Activated naive CD8-positive, alpha-beta T cell treated with anti-CD3 and anti-CD28 coated beads, Interleukin-2, amount 50 U/mL, for 16 hours (primary cell): ENCODE results near the gene HYCC1.
A peak's percentile ranks its signal among the peaks of the same experiment; 100 is the strongest.
"Not testable (repeated sequence)": the region's sequence is repeated elsewhere in the genome, so short reads cannot be mapped to it uniquely, and the experiment has no call there.

Source experiments
- DNase-seq: peaks from one replicate; pipeline ENCODE4 v3.0.0-alpha.2; 2020; ENCODE audit warnings: low read depth, low spot score

The HYCC1 gene

DNA sequence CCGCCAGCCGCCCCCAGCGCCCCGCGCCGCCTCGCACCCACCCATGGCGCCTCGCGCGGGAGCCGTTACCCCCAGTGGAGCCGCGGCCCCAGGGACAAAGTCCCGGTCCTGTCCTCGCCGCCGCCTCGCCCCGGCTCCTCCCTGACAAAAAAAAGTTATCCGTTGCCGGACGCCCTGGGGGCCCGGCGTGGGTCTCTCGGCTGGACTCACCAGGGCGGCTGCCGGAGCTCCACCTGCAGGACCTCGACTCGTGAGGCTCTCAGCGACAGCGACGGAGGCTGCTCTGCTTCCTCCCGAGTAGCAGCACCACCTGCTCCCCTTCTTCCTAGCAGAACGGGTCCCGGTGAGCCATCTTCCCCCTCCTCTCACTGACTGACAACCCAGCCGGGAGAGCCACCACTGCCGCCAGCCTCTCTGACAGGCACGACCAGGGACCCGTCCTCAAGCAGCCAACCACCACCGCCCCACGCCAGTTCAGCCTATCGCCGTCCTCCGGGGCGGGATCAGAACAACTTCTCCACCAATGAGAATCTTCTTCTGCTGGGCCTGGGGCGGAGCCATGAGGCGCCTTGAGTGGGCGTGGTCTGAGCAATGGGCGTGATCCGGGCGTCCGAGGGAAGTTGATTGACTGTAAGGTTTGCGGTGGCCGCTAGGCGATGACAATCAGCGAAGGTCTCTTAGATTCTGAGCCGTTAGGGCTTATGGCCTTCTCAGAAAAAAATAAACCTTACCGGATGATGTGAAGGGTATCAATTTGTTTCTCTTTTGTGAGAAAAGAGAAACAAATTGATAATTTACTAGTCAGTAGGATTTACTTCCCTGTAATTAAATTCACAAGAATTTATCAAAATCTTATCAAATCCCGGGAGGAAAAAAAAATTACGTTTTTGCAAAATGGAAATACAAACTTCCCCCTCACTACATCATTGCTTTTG, at the start of gene HYCC1:
HYCC1 (minus strand) TSS at position 416 of the 935 bp plus-strand sequence. CDS start 23,019 bp downstream, outside the sequence.
- peak; percentile 96 for DNase-seq

DNA sequence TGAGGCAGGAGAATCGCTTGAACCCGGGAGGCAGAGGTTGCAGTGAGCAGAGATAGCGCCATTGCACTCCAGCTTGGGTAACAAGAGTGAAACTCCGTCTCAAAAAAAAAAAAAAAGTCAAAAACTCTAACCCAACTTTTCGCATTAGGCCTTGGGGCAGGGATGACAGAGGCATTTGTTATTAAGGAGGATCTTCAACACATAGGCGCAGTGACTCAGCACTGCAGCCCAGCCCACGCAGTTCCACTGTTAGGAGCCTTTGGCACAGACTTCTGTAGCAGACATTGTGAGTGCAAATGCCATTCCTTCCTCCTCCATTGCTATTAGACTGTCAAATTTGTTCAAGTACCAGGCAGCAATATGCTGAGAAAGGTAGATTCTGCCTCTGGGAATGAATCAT, 48.5 kb upstream of the HYCC1 start:
- DNase-seq: no peak

DNA sequence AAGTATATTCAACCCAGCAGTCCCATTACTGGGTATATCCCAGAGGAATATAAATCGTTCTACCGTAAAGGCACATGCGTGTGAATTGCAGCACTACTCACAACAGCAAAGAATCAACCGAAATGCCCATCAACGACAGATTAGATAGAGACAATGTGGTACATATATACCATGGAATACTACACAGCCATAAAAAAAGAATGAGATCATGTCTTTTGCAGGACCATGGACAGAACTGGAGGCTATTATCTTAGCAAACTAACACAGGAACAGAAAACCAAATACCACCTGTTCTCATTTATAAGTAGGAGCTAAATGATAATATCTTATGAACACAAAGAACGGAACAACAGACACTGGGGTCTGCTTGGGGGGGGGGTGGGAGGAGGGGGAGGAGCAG, 47.4 kb upstream of the HYCC1 start:
- DNase-seq: no peak

DNA sequence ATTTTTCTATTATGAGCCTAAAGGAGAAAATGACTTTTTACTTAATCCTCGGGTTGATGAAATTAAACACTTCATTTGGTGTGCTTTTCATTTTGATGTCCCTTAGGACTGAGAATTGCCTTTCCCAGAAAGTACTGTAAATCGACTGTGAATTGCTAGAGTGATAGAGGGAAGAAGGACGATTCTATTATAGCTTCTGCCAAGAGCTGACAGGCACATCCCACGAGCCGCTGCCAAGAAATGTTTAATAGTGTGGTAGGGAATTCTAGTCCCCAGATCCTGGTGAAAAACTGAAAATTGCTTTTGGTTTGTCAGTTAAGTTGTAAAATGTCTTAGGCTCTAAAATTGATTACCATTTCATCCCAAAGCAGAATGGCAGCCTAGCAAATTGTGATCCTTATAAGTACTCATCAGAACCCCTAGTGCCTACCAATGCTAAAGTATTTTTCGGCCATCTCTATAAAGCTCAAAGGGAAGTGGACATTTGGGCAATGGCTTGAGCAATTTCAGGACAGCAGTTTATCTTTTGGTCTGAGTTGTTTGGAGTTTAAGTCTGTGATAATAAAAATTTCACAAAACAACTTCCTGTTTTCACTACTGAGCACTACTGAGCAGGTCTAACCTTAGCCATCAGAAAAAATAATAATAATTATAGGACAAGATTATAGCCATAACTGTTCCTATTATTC, 44.6 kb upstream of the HYCC1 start:
- DNase-seq: no peak

DNA sequence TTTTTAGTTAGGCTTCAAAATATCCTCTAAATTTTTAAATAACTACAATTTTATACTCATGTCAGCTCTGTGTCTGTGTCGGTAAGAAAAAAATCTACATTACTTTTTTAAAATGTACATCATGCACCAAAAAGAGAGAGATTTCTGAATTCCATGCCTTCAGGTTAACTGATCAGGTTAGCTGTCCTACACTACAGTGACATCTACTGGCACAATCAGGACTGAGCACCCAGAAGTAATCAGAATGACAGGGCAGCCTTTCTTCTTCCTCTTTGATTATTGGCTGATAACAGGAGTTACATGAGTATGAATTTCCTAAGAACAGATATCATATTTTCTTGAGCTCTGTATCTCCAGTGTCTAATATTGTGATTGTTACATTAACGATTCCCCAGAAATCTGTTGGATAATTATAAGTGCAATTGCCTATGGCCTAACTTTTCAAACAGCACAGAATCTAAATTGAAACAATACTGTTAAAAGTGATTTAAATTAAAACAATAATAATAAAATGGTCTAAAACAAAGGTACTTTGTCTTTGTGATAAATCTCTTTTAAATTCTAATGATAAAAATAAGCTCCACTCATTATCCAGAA, 41.8 kb upstream of the HYCC1 start:
- DNase-seq: peak; percentile 17

DNA sequence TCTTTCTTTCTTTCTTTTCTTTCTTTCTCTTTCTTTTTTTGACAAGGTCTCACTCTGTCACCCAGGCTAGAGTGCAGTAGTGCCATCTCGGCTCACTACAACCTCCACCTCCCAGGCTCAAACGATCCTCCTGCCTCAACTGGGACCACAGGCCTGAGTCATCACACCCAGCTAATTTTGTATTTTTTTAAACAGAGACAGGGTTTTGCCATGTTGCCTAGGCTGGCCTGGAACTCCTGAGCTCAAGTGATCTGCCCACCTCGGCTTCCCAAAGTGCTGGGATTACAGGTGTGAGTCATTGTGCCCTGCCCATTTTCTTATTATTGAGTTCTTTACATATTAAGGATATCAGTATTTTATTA, 37.2 kb upstream of the HYCC1 start:
- not testable (repeated sequence) for DNase-seq

DNA sequence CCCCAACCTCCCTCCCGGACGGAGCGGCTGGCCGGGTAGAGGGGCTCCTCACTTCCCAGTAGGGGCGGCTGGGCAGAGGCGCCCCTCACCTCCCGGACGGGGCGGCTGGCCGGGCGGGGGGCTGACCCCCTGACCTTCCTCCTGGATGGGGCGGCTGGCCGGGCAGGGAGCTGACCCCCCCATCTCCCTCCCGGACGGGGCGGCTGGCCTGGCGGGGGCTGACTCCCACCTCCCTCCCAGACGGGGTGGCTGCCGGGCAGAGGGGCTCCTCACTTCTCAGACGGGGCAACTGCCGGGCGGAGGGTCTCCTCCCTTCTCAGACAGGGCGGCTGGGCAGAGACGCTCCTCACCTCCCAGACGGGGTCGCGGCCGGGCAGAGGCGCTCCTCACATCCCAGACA, 32.4 kb upstream of the HYCC1 start:
- DNase-seq: not testable (repeated sequence)

DNA sequence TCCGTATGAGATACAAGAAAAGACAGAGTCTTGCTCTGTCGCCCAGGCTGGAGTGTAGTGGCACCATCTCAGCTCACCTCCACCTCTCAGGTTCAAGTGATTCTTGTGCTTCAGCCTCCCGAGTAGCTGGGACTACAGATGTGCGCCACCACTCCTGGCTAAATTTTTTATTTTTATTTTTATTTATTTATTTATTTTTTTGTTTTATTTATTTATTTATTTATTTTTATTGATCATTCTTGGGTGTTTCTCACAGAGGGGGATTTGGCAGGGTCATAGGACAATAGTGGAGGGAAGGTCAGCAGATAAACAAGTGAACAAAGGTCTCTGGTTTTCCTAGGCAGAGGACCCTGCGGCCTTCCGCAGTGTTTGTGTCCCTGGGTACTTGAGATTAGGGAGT, 31.2 kb upstream of the HYCC1 start:
- DNase-seq: not testable (repeated sequence)

DNA sequence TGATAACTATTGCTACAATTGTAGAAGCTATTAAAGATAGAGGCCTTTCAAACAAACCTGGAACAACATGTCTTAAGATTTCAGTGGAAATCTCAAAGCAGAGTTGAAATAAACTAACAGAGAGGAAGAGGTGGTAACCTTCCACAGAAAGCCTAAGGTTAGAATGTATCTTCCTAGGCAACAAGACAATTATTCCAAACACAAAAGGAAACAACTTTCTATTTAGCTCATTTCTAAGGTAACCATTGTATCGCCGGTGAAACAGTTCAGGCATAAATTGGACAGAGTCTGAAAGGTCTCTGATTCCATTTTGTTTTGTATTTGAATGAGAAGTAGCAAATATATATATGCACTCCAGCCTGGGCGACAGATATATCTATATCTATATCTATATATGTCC, 30.7 kb upstream of the HYCC1 start:
- no peak for DNase-seq

DNA sequence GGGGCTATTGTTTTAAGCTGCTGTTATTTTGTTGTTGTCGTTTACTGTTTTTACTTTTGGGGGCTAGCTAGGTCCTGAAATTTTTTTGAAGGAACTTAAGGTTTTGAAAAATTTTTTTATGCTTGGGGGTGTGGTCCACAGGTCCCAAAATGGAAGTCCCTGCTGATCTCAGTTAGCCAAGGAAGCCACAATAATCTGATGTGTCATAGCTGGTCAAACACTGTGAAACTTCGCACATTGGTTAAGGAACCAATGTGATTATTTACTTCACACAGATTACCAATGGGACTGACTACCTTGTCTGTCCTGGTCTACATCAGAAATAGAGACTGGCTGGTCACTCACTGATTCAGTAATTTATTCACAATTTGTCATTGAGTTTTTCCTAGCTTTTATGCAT, 29.5 kb upstream of the HYCC1 start:
- DNase-seq: no peak

DNA sequence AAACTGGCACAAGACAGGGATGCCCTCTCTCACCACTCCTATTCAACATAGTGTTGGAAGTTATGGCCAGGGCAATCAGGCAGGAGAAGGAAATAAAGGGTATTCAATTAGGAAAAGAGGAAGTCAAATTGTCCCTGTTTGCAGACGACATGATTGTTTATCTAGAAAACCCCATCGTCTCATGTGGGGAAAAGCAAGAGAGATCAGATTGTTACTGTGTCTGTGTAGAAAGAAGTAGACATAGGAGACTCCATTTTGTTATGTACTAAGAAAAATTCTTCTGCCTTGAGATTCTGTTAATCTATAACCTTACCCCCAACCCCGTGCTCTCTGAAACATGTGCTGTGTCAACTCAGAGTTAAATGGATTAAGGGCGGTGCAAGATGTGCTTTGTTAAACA, 25.7 kb upstream of the HYCC1 start:
- DNase-seq: not testable (repeated sequence)

DNA sequence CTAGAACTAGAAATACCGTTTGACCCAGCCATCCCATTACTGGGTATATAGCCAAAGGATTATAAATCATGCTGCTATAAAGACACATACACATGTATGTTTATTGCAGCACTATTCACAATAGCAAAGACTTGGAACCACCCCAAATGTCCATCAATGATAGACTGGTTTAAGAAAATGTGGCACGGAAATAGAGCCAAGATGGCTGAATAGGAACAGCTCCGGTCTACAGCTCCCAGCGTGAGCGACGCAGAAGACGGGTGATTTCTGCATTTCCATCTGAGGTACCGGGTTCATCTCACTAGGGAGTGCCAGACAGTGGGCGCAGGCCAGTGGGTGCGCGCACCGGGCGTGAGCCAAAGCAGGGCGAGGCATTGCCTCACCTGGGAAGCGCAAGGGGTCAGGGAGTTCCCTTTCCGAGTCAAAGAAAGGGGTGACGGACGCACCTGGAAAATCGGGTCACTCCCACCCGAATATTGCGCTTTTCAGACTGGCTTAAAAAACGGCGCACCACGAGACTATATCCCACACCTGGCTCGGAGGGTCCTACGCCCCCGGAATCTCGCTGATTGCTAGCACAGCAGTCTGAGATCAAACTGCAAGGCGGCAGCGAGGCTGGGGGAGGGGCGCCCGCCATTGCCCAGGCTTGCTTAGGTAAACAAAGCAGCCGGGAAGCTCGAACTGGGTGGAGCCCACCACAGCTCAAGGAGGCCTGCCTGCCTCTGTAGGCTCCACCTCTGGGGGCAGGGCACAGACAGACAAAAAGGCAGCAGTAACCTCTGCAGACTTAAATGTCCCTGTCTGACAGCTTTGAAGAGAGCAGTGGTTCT, 21.8 kb upstream of the HYCC1 start:
- not testable (repeated sequence) for DNase-seq

DNA sequence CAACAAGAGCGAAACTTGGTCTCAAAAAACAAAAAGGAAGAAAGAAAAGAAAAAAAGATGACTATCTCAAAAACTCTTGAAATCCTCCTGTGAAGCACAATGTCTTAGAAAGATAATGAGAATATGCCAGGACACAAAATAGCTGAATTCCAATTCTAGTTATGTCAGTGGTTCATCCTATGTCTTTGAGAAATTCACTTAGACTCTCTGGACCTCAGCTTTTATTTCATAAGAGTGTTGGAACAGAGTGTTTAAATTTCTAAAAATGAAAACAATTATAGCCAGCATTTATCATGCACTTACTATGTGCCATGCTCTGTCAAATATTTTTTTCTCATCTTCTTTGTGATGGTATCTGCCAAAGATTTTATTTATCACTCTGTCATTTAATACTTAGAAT, 13.3 kb upstream of the HYCC1 start:
- no peak for DNase-seq

DNA sequence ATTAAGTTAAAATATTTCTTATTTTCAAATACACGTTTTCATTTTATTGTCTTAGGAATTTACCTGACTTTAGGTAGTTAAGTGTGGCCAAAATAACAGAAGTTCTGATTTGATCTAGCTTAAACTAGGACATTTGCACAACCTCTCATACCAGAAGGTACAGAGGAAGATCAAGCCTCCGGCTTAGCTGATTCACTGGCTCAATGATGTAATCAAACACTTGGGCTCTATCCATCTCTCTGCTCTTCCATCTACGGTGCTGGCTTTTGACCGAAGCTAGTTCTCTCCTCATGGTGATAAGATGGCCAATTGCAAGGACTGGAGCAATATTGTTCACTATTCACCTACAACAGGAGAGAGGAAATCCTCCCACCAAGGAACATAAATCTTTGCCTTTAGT, 12.2 kb upstream of the HYCC1 start:
- DNase-seq: no peak

DNA sequence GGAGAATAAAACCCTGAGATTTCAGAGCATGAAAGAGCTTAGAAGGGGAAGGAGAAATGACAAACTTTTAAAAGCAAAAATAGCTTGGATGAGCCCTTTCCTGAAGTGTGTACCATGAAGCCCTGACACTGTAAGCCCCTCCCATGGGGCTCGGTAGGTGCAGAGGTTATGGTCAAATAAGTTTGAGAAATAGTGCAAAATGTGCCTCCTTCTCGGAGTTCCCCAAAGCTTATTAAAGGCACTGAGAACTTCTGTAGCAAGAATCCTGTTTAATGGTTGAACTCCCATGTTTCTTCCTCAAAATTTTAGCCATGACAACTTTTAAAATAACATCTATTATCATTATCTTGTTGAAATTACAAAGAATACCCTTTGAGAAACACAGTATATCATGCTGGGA, 10.5 kb upstream of the HYCC1 start:
- no peak for DNase-seq

DNA sequence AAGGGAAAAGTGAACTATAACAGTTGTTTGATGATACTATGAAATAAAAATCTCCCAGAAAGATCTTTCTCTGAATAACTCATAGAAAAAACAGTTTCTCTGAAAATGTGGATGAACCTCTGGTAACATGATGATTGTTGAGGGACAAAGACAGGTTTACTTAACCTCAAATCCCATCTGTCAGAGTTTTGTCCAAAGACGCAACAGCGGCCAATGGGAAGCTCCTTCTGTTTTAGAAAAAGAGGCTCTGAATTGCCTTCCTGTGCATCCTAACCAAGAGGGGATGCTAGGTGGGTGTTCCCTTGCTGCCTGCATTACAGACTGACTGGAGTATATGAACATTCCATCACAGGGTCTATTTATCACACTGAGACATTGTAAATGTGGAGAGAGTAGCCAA, 8.9 kb upstream of the HYCC1 start:
- no peak for DNase-seq

DNA sequence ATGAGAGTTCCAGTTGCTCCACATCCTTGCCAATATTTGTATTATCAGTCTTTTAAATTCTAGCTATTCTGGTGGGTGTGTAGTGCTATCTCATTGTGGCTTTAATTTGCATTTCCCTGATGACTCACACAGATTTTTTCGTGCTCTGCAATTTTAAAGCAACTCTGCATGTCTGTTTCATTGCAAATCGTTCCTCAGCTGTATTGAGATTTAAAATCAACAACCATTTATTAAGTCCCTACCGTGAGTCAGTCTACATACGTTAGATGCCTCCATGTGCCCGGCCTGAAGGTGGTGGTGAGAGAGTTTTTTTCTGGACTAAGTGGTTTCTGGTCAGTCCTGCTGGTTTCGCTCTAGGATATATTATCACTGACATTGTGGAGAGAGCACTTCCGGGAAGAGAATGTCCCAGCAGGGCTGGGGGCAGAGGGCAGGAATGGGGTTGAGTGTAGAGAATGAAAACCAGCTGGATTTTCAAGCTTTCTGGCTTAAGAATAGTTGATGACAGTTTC, 8.4 kb upstream of the HYCC1 start:
- no peak for DNase-seq

DNA sequence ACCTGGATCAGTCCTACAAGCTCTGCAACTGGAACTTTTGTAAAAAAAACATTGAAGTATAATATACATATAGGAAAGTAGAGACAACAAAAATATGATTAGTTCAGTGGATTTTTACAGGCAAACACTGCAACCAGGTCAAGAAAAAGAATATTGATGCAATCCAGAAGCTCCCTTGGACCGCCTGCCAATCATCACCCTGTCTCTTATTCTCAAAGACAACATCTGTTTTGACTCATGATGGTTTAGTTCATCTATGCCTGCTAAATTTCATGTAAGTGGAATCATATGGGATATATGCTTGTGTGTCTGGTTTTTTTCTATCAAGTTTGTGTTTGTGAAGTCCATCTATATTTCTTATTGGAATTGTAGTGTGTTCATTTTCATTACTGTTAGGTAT, 7.7 kb upstream of the HYCC1 start:
- no peak for DNase-seq

DNA sequence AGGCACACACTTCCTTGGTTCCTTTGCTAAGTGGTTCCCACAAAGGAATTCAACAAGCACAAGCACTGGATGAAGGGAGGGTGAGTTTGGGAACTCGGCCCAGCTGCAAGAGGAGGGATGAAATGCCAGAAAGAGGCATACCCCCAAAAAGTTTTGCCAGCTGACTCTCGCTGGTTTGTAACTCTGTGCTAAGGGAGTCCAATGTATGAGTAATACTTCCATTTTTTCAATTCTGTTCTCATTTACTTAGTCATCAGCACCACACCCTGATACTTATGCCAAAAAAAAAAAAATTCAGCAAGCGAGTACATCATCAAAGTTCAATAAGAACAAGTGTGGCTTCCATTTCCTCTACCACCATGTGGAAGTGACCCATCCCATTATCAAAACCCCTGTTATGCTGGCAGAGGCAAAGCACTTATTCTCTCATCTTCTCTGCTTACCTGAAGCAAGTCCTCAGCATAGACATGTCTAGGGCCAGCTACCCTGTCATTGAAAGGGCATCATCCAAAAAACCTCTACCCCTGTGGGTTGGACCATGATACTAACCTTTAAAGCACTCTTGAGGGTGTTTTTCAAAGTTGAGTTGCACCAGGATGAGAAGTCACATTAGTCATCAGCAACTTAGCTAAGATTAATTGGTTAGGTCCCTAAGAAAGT, 6.9 kb upstream of the HYCC1 start:
- DNase-seq: no peak

DNA sequence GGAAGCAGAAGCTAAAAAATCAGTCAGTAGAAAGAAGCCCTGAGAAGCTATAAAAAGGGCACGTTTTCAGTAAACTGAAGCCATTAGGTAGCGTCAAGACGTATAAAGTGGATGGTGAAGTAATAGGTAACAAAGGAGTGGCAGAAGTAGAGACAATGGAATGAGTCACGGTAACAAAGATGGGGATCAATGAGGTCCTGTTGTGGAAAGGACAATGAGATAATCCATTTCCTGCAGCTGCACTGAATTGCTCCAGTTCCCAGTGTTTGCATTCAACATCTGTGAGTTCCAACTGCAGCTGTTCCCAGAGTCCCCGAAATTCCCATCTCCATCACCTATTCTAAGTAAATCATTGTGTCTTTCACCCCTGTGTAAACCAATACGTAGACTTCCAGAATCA, 4.8 kb upstream of the HYCC1 start:
- no peak for DNase-seq

DNA sequence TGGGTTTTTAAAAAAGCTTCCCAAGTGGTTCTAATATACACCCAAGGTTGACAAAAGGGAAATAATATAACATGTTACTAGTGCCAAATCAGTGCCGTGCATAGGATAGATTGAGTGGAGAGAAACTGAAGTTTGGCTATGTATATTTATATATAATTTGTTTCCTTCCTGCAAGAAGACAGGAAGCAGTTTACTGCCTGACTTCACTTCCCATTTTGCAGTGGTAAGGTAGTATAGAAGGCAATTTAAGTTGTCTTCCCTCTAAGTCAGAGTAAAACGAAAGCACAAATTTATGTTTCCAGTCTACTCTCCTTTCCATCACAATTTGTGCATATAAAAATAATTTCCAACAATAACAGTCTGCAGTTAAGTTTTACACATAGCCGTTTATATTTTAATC, 3.4 kb upstream of the HYCC1 start:
- DNase-seq: no peak
